Middle frontal gyrus (tissue), 1 donor: Measurements from ENCODE around the gene CHCHD3.

Source experiments
- DNase-seq: peaks from one replicate; pipeline ENCODE4 v3.0.0-alpha.2; 2015; ENCODE audit warnings: low spot score; ENCODE audit errors: extremely low spot score

Gene CHCHD3

DNA sequence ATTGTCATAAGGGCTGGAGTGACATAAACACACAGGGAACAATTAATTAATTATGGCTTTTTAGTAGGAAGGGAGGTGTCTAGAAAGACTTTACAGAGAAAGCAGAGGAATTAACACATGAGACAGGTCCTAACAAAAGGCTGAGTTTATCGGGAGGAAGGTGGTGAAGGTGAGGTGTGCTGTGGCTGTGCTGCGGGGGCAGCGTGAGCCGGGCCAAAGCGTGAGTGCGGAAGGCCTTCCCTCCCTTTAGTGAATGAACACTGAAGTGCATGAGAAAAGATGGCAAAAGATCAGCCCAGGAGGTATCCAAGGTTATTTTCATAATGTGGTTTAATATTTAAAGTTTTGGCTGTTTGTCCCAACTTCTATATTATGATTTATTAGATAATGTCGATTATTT, 262.2 kb downstream of the CHCHD3 start:
- DNase-seq, result no peak

DNA sequence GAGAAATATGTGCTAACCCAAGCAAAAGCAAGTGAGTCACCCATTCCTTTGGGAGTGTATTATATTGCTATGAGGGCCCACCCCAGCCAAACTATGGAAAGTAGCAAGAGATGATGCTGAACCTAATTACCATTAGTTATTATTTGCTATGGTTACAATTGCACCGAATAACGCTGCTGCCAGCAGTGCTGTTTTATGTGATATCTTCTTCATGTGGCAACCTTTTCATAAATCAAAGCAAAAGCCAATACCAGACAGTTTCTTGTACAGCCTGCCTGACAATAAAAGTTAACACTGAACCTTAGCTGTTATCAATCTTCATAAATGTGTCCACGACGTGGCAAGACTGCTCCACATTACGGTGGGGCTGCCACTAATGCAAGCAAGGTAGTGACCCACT, 263.9 kb downstream of the CHCHD3 start:
- DNase-seq, result no peak

DNA sequence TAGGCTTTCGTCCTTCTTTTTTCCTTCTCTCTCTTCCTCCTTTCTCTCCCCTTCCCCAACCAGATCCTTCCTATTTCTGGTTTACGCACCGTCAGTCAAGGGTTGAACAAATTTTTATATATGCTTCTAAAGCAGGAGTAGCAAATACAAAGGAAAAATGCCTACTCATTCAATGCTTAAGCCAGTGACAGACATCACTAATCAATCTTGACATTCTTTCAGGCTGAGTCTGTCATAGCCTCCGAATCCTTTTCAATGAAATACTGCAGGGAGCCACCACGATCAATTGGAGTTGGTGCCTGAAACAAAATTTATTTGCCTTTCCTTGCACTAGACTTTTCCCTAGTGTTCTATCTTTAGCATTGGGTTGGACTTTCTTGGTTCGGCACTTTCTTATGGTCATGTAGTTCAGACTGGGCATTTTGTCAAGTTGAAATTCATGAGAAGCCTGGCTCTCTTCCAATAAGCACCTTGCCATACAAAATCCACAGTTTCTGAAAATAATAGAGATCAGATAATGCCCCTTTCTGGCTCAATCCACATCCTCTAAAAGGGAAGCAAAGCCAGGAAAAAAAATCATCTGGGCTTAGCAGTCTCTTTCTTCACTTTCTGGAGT, 266.1 kb downstream of the CHCHD3 start:
- no peak for DNase-seq

DNA sequence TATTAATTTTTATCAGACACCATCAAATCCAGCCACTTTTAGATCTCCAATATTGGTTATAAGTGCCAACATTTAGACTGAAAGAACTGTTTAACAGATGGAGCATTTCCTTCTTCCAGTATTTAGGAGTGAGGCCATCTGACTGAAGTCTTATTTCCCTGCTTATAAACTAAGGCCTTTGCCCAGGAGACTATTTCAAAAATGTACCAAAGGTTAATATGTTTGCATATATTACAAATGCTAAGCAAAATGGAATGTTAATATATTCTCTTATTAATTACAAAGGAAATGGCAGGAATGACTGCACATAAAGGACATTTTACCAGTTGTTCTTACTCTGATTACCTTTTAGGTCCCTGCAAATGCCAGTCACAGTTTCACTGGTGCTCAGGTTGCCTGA, 266.8 kb downstream of the CHCHD3 start:
- DNase-seq, result no peak

DNA sequence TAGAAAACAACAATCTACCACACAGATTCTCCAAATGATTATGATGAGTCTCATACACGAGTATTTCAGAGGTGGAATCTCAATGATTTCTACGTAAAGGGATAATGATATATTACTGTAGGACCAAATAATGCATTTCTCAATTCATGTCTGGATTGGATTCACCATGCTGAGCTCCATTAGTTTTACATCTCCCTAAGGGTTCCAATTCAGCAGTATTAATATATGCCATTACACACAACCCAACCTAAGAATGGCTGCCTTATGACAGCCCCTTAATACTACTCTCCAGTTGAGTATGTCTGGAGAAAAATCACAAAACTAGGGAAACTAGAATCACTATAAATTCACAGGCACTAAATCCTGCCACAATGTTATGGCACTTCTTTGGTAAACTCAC, 271.3 kb downstream of the CHCHD3 start:
- no peak for DNase-seq

DNA sequence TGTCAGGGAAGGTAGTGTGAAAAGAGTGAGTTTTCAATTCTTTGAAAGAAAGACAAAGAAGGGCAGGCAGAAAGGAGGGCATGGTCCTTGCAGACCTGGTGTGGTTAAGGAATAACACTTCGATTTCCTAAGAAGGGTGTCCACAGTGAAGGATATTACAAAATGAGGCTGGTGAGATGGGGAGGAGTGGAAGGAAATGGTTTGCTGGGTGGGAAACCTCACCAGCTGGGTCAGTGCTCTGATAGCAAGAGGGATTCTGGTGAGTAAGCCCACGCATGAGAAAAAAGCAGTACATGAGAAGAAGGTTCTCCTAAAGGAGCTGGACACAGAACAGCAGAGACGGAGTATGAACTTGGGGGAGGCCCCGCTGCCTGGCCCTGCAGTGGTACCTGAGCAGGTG, 275.1 kb downstream of the CHCHD3 start:
- DNase-seq, result no peak

DNA sequence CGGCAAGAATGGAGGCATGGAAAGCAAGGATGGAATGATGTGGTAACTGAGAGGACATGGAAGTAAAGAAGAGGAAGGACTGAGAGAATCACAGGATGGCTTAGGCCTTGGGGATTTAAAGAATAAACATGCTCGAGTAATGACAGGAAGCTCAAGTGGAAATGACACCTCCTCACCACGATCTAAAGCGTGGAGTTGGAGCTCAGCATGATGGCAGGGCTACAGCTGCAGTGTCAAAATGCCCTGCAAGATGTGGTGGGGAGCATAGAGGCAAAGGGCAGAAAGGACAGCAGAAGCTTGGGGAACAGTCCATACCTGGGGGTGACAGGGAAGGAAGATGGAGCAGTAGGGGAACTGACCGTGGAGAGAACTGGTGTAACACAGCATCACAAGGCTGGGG, 276.1 kb downstream of the CHCHD3 start:
- DNase-seq, result no peak

DNA sequence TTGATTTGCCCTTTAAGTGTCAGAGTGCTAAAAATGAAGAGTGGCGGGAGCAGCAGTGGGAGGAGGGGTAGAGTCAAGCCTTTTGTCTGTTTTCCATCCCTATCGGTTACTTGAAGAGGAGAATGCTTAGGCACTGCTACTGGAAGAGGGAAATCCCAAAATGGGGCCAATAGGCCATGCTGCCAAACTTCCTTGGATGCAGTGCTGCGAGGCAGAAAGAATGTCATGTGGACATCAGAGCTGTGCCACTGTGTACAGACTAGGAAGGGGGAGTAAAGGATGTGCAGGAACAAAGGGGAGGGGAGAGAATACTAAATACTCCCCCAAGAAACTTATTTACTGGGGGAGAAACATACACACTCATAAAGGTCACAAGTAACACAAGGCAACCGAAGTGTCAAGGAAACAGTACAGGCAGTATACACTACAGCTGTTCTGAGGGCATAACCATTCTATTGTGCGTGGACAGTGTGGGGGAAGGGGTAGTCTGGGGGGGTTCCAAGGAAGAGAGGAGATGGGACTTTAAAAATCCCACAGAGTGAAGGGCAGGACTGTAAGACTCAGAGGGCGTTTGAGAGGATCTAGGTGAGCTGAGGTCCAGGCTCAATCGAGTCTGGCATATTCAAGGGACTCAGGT, 276.9 kb downstream of the CHCHD3 start:
- no peak for DNase-seq

DNA sequence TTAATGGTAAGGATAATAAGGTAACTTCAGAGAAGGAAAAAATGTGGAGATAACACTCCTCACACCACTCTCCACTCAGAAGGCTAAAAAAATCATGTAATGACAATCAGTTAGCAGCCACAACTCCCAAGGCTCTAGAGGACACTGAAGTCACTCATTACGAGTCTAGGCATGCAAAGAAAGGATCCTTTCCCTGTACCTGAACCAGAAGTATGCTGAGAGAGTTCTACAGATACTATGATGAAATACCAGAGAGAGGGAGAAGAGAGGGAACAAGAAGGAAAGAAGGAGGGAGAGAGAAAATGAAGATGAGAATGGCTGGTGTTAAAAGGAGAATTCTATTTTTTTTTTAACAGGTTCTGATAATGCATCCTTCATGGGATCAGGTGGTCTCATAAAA, 281.4 kb downstream of the CHCHD3 start:
- DNase-seq, result no peak

DNA sequence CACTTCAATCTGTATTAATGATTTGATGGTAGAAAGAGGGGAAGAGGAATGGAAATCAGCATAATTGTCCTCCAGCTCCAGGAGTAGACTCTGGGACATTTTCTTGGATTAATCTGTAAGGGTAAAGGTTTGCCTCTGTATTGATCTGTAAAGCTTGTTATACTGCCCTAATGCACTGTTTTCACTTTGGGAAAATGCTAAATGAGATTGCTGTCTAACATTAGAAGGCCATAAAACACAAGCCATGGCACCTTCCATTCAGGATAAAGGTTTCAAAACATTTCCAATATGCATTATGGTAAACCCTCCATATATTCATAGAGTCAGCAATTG, 282.8 kb downstream of the CHCHD3 start:
- no peak for DNase-seq

DNA sequence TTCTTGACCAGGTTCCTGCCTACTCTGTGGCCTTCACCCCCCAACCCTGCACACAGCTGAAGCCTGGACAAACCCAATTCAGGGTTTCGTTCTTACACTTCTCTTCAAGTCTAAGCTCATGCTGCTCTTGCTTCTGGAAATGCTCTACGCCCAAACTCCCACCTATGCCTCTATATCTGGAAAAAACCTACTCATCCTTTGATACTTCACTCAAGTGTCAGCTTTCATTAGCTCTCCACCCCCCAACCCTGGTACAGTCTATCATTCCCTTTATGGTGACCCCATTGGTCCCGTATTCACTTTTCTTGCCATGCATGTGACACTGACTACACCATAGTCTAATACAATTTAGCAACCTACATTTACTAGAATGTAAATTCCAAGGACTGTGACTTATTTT, 284.7 kb downstream of the CHCHD3 start:
- DNase-seq, result no peak

DNA sequence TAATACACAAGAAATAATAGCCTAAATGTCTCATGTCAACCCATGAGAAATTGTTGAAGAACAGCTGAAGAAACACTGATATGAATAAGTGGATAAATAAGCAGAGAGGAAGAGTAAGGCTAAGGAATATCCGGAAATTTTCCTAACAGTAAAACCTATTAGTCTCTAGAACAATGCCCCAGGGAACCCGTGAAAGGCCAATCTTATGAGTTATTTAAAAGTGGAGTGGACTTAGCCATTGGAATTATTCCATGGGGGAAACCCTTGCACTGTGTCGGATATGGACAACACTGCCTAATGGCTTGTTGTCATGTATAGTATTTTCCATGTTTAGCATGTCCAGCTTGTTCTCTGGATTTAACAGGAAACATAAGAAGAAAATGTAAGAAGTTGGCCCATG, 288.4 kb downstream of the CHCHD3 start:
- DNase-seq, result no peak

DNA sequence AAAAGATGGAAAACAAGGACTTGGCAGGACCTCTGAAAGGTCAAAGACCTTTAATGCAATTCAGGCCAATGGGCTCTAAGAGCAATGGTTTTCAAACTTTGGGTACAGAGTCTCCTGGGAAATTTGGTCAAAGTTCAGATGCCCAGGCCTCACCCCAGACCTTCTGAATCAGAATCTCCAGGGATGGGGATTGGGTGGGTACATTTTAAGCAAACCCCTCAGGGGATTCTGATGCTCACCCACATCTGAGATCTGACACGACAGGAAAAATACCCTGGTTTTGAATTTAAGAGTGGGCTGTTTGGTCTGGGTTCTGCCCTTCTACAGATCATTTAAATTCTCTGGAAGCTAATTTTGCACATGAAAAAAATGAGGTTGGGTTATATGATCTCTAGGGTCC, 290.9 kb downstream of the CHCHD3 start:
- DNase-seq, result no peak

DNA sequence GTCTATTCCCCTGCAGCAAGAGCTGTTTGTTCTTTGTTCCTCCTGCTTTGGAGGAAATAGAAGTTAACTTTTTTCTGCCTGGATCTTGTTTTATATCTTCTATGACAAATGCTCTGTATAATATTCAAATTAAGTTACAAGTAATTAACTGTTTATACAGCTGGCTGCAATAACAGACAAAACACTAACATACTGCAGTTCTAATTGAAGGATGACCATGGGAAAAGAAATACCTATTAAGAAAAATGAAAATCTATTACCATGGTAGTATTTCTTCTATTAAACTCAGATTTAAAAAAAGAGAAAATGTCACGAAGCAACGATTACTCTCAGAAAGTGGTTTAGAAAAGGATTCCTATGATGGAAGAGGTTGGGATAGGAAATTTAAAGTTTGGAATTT, 291.8 kb downstream of the CHCHD3 start:
- DNase-seq, result no peak

DNA sequence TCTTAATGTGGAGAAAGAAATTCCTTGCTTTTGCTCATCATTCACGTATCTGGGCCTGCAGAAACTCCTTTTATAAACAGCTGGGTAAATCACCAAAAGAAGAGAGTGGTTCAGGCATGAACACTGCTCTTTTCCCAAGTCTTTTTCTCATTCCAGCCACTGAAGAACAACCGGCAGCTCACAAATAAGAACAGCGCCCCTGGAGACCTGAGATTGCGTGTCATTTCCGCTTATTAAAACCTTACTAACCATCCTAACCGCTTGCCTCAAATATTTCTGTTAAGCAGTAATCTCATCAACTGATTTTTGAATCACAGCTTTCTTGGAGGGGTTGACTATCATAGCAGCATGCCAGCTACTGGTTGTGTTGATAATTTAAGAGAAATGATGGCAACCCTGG, 292.6 kb downstream of the CHCHD3 start:
- DNase-seq, result no peak

DNA sequence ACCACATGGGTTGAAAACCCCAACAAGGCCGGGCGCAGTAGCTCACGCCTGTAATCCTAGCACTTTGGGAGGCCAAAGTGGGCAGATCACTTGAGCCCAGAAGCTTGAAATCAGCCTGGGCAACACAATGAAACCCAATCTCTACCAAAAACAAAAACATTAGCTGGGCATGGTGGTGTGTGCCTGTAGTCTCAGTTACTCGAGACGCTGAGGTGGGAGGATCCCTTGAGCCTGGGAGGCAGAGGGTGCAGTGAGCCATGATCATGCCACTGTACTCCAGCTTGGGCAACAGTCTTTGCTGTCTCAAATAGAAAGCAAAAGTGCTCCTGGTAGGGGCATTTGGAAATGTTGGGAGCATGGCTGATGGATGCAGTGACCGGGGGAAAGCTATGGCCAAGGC, 296.0 kb downstream of the CHCHD3 start:
- DNase-seq, result no peak

DNA sequence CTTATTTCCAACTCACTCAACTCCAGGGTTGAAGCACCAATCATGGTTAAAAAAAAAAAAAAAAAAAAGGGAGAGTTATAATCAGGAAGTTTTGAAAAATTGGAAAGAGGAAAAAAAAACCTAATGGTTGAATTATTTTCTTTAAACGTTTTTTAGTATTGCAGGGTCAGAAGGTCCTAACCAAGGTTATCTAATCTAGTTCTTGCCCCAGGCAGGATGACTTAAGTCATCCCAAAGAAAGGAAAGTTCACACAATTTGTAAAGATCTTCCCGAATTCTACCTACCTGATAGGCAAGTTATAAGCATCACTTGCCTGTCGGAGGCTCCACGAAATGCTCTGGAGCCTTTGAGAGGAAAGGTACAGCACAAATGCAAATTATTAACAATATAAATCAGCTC, 297.5 kb downstream of the CHCHD3 start:
- no peak for DNase-seq

DNA sequence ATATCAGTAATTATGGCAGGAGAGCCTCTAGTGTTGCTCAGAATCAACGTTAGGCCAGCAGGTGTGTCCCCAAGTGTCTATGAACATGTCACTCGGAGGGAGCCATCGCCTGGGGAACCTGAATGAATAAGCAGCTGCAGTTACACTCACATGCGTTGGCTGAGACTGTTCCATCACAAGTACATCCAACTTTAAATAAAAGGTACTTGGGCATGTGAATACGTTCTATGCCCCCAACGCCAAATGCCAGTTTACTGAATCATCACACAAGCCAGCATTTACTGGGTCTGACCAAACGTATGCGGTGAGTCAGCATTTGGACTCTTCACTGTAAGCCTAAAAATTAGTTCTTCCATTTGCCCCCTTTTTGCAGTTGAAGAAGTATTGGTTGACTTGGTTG, 298.1 kb downstream of the CHCHD3 start:
- DNase-seq, result no peak

DNA sequence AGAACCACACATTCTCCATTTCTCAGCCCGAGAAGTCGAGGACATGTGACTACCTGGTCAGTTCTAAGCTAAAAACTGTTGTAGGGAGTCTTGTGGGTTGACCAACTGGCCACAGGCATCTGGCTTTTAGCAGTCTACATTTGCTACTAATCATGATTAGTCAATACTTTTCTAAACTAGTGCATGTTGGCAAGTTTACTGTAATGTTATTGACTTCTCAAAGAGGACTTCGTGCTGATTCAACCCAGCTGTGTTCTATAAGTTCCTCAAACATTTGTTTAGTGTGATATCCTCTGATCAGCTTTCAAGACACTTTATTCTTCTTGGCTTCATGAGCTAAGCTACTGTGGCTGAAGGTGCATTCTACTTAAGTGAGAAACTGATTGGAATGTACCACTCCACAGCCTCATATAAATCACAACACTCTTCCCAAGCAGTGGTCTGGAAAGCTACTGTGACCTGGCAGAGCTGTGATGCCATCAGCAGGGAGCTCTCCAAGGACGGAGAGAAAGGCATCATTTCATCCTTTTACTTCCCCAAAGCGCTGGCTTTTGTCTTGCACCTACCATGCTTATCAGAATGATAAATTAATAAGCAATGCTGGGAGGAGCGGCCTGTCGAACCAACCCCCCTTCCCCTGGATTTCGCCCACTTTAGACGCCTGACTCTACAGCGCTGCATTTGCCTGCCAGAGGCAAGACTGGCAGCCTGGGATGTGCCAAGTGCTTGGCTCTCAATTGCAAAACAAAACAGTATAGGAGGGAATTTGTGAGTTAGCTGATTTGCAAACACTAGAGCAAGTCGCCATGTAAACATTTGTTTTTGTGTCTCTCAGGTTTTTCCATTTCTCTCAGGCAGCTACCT, 298.9 kb downstream of the CHCHD3 start:
- DNase-seq, result no peak

DNA sequence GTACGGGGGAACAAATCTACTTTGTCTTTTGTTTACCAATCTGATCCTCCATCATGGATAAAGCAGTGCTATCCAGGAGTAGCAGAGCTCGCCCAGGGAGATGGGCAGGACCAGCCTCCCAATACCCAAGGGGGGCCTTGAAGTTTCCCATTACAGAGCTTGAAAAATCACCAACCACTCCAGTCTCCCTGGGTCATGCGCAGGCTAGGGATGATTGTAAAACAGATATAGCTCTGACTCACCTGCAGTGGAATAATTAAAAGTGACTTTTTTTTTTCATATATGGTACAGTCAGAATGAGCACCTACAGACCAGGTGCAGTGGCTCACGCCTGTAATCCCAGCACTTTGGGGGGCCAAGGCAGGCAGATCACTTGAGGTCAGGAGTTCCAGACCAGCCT, 301.1 kb downstream of the CHCHD3 start:
- no peak for DNase-seq

DNA sequence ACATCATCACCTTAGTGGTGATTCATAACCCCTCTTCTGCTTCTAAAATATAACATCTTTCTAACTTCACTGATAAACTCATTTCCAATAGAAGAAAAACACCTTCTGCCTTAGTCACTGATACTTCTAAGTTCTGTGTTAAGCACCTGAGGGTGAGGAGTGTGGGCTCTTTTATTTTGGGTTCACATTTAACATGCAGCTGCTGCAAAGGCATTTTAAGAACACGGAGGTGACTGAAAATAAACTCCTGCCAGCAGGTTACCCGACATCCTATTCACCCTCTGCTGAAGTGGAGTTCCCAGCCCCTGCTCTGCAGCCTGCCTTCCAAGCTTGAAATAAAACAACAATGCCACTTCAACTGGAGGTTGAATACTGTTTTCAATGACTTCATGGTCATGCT, 302.7 kb downstream of the CHCHD3 start:
- DNase-seq, result no peak

DNA sequence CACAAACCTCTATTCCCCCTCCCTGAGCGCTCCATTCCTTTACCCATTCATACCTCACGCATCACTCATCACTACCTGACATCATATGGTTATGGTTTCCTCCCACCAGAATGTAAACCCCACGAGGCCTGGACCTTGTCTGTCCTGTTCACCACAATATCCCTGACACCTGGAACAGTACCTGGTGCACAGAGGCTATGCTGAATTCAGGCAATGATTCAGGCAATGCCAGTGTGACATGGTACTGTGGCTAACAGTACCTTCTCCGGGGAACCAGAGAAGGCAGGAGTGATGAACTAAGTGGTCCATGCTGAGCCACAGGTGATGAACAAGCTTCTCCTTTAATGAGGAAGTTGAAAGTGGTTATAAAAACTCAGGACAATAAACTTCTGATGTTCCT, 303.1 kb downstream of the CHCHD3 start:
- no peak for DNase-seq

DNA sequence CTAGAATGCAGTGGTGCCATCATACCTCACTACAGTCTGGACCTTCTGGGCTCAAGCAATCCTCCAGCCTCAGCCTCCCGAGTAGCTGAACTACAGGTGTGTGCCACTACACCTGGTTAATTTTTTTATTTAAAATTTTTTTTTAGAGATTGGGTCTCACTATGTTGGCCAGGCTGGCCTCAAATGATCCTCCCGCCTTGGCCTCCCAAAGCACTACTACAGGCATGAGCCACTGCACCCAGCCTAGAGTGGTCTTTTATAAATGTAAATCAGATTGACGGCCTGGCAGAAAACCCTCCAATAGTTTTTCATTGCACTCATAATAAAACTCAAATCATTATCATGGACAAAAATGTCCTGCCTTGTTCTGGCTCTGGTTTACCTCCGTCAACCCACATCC, 303.9 kb downstream of the CHCHD3 start:
- no peak for DNase-seq
